ENCODE measurements around the gene RSPRY1.

Gene RSPRY1

GRCh38 chr16:57145046-57146021 is 40.8 kb upstream of the RSPRY1 start:
- TF ChIP-seq FOXP2 (optimal IDR thresholded peaks at IDR 0.05; ENCODE audit: borderline replicate concordance, extremely low read depth, extremely low read length, insufficient read depth) = no peak
- no peak for TF ChIP-seq TAF1 (IDR thresholded peaks at IDR 0.05; ENCODE audit: borderline replicate concordance, insufficient read depth, low read length)

- TF ChIP-seq REST (IDR thresholded peaks at IDR 0.05; ENCODE audit: insufficient read depth in 1 of 2, low read depth in 2 of 2, low read length in 2 of 2) = no peak
- no peak for TF ChIP-seq POLR2AphosphoS5 (IDR thresholded peaks at IDR 0.05; ENCODE audit: low read depth, low read length)
- TF ChIP-seq FOXP2 (optimal IDR thresholded peaks at IDR 0.05; ENCODE audit: borderline replicate concordance, extremely low read depth, extremely low read length, insufficient read depth) = no peak
Observed at GRCh38 chr16:57146040-57146647, 40.0 kb upstream of the RSPRY1 start.

GRCh38 chr16:57146735-57147134 is 39.4 kb upstream of the RSPRY1 start:
- TF ChIP-seq POLR2AphosphoS5 (IDR thresholded peaks at IDR 0.05; ENCODE audit: low read depth, low read length) (no peak), TAF1 (IDR thresholded peaks at IDR 0.05; ENCODE audit: borderline replicate concordance, insufficient read depth, low read length) (no peak), FOXP2 (optimal IDR thresholded peaks at IDR 0.05; ENCODE audit: borderline replicate concordance, extremely low read depth, extremely low read length, insufficient read depth) (no peak), SIN3A (IDR thresholded peaks at IDR 0.05; ENCODE audit: borderline replicate concordance, insufficient read depth, low read length) (no peak), REST (IDR thresholded peaks at IDR 0.05; ENCODE audit: insufficient read depth in 1 of 2, low read depth in 2 of 2, low read length in 2 of 2) (no peak)

GRCh38 chr16:57147381-57148221 is 38.5 kb upstream of the RSPRY1 start:
- TF ChIP-seq FOXP2 (optimal IDR thresholded peaks at IDR 0.05; ENCODE audit: borderline replicate concordance, extremely low read depth, extremely low read length, insufficient read depth) (peak; percentile 29), REST (IDR thresholded peaks at IDR 0.05; ENCODE audit: insufficient read depth in 1 of 2, low read depth in 2 of 2, low read length in 2 of 2) (no peak), POLR2AphosphoS5 (IDR thresholded peaks at IDR 0.05; ENCODE audit: low read depth, low read length) (no peak), TAF1 (IDR thresholded peaks at IDR 0.05; ENCODE audit: borderline replicate concordance, insufficient read depth, low read length) (no peak), SIN3A (IDR thresholded peaks at IDR 0.05; ENCODE audit: borderline replicate concordance, insufficient read depth, low read length) (no peak)

GRCh38 chr16:57148481-57148880 is 37.6 kb upstream of the RSPRY1 start:
- TF ChIP-seq FOXP2 (optimal IDR thresholded peaks at IDR 0.05; ENCODE audit: borderline replicate concordance, extremely low read depth, extremely low read length, insufficient read depth) (no peak), REST (IDR thresholded peaks at IDR 0.05; ENCODE audit: insufficient read depth in 1 of 2, low read depth in 2 of 2, low read length in 2 of 2) (no peak), POLR2AphosphoS5 (IDR thresholded peaks at IDR 0.05; ENCODE audit: low read depth, low read length) (no peak), TAF1 (IDR thresholded peaks at IDR 0.05; ENCODE audit: borderline replicate concordance, insufficient read depth, low read length) (no peak)
